ENCODE results near the gene TYMP. TPM values are rescaled to one million over a fixed set of nuclear protein-coding genes. Genes with fewer than 3 reads are reported as not detected.

Gene TYMP
- total and polyA plus RNA-seq, 10 of the 15 experiments (the other 5 are each of a cell fraction or from before 2014, with no cell fraction given): 0.42 to 57.8 (median 24.6) TPM

DNA sequence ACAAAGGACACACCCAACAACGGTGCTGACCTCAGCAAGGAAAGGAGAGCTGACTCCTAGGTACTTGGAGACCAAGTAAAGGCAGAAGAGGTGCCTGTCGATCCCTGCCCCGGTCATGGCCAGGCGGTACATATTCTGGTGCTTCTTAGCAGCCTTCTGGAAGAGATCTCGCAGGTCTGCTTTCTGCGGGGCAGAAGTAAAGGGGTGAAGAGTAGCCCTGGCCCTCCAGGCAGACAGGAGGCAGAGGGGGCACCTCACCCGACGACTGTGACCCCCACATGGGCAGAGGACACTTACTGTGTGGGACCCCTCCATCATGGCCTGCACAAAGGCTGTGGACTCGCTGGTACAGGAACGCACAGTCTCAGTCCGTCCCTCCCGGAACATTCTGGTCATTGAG is 41.0 kb upstream of the TYMP start:
- WGBS (ENCODE audit: insufficient coverage, insufficient replicate concordance, low lambda C conversion rate, missing lambda C conversion rate): 98% methylated on average over 12 of the region's 12 CpGs
- intact Hi-C loops (cut with micrococcal nuclease; ENCODE audit: unreplicated experiment): no loop called here

More for the DNA sequence above, 41.0 kb upstream of the TYMP start:
- ChIA-PET SMC1A (ENCODE audit: uncharacterized antibody, unreplicated experiment) (no interaction called here), RAD21 (ENCODE audit: unreplicated experiment) (interaction anchor here (0.8 kb wide), 1 partner anchor 42 kb away, joined by 3 read pairs; no protein-coding TSS in a partner anchor), POLR2A (no interaction called here), CTCF (no interaction called here)
- ATAC-seq (no peak), DNase-seq (ENCODE audit: low read depth, low spot score) (no peak), FAIRE-seq (no peak)
- H3K27me3 ChIP-seq (replicated peaks in 1 of 2; ENCODE audit: control insufficient read depth in 2 of 2, insufficient read depth in 2 of 2, low read length in 1 of 2): no peaks in the 10 kb centered on the region
- no peak overlapping the region for H3K4me2 ChIP-seq (ENCODE audit: control insufficient read depth, insufficient read depth)
- H3K27ac ChIP-seq (ENCODE audit: control insufficient read depth, insufficient read depth): no peak overlapping the region
- H3K9ac ChIP-seq (ENCODE audit: control insufficient read depth, insufficient read depth, low read length): no peak overlapping the region
- H2AFZ ChIP-seq (ENCODE audit: control insufficient read depth, low read depth, low read length): no peak overlapping the region
- peaks cover 7% of the 10 kb centered on the region for H3K4me1 ChIP-seq (ENCODE audit: control insufficient read depth, insufficient read depth, low read length)
- no peaks in the 10 kb centered on the region for H3K79me2 ChIP-seq (ENCODE audit: control insufficient read depth, insufficient read depth, low read length)
- H4K20me1 ChIP-seq (ENCODE audit: control insufficient read depth, insufficient read depth): no peaks in the 10 kb centered on the region
- no peaks in the 10 kb centered on the region for H3K9me3 ChIP-seq (replicated peaks; ENCODE audit: control insufficient read depth, insufficient read depth, low read length)
- no TSS peak for BruUV-seq (replicated peaks)
- TF ChIP-seq JUND (IDR thresholded peaks at IDR 0.05; ENCODE audit: low read depth, low read length): no peak
- TF ChIP-seq, protein P1, sequence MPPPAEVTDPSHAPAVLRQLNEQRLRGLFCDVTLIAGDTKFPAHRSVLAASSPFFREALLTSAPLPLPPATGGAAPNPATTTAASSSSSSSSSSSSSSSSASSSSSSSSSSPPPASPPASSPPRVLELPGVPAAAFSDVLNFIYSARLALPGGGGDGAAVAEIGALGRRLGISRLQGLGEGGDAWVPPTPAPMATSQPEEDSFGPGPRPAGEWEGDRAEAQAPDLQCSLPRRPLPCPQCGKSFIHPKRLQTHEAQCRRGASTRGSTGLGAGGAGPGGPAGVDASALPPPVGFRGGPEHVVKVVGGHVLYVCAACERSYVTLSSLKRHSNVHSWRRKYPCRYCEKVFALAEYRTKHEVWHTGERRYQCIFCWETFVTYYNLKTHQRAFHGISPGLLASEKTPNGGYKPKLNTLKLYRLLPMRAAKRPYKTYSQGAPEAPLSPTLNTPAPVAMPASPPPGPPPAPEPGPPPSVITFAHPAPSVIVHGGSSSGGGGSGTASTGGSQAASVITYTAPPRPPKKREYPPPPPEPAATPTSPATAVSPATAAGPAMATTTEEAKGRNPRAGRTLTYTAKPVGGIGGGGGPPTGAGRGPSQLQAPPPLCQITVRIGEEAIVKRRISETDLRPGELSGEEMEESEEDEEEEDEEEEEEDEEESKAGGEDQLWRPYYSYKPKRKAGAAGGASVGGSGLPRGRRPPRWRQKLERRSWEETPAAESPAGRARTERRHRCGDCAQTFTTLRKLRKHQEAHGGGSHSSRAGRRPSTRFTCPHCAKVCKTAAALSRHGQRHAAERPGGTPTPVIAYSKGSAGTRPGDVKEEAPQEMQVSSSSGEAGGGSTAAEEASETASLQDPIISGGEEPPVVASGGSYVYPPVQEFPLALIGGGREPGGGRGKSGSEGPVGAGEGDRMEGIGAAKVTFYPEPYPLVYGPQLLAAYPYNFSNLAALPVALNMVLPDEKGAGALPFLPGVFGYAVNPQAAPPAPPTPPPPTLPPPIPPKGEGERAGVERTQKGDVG (CRISPR knock-in tag; IDR thresholded peaks at IDR 0.05): no peak
- no peak for TF ChIP-seq SMC3 (IDR thresholded peaks at IDR 0.05; ENCODE audit: borderline replicate concordance, low read length)
- TF ChIP-seq HCFC1 (IDR thresholded peaks at IDR 0.05; ENCODE audit: low read length): no peak
- no peak for TF ChIP-seq EGR1 (IDR thresholded peaks at IDR 0.05; ENCODE audit: borderline replicate concordance in 1 of 2, low read depth in 2 of 2, low read length in 2 of 2)
- TF ChIP-seq RAD21 (IDR thresholded peaks at IDR 0.05; ENCODE audit: insufficient read depth, low read depth, low read length): no peak
- no peak for TF ChIP-seq BHLHE40 (IDR thresholded peaks at IDR 0.05; ENCODE audit: borderline replicate concordance in 1 of 2, low read depth in 2 of 2, low read length in 1 of 2)
- TF ChIP-seq MTA2 (IDR thresholded peaks at IDR 0.05; ENCODE audit: low read depth): no peak
- no peak for TF ChIP-seq RAD51 (IDR thresholded peaks at IDR 0.05)
- no peak for TF ChIP-seq RCOR1 (conservative IDR thresholded peaks at IDR 0.05; ENCODE audit: low read depth, low read length)
- TF ChIP-seq SP1 (IDR thresholded peaks at IDR 0.05; ENCODE audit: low read depth, low read length): no peak
- TF ChIP-seq WRNIP1 (IDR thresholded peaks at IDR 0.05; ENCODE audit: borderline replicate concordance, low read depth, low read length): no peak
- no peak for TF ChIP-seq DPF2 (IDR thresholded peaks at IDR 0.05)
- TF ChIP-seq SREBF1 (IDR thresholded peaks at IDR 0.05; ENCODE audit: low read length): no peak
- TF ChIP-seq, protein P2, sequence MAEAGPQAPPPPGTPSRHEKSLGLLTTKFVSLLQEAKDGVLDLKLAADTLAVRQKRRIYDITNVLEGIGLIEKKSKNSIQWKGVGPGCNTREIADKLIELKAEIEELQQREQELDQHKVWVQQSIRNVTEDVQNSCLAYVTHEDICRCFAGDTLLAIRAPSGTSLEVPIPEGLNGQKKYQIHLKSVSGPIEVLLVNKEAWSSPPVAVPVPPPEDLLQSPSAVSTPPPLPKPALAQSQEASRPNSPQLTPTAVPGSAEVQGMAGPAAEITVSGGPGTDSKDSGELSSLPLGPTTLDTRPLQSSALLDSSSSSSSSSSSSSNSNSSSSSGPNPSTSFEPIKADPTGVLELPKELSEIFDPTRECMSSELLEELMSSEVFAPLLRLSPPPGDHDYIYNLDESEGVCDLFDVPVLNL (IDR thresholded peaks at IDR 0.05; ENCODE audit: low read depth, low read length): no peak
- TF ChIP-seq MEF2B (IDR thresholded peaks at IDR 0.05; ENCODE audit: partially characterized antibody, poor library complexity, severe bottlenecking): no peak
- no peak for TF ChIP-seq STAT1 (conservative IDR thresholded peaks at IDR 0.05)
- no peak for TF ChIP-seq SIX5 (IDR thresholded peaks at IDR 0.05; ENCODE audit: low read depth, low read length, severe bottlenecking)
- no peak for TF ChIP-seq MEF2A (IDR thresholded peaks at IDR 0.05; ENCODE audit: insufficient read depth, low read depth, low read length)
- H3K4me3 ChIP-seq: no peak overlapping the region
- in situ Hi-C loops (cut with MboI): no loop called here
- H3K36me3 ChIP-seq (ENCODE audit: control insufficient read depth in 2 of 2, insufficient read depth in 2 of 2, low read length in 1 of 2): peaks cover 14 to 20% of the 10 kb centered on the region in 2 experiments; a peak in 3 of 4 replicates
